H9 (cell line): ENCODE results near the gene CHD6. TPM values are rescaled to one million over a fixed set of nuclear protein-coding genes. Genes with fewer than 3 reads are reported as not detected.

Source experiments
- DNase-seq: peaks from one replicate; pipeline ENCODE4 v3.0.0-alpha.2; 2017
- H2AFZ ChIP-seq: one replicate; pipeline ENCODE4 v1.6.1; 2013; ENCODE audit warnings: mild to moderate bottlenecking, low read length, control low read depth, moderate library complexity
- H2AK5ac ChIP-seq: 2 replicates; pipeline ENCODE4 v1.6.1; 2013; ENCODE audit warnings: low read length, control low read depth, mixed read lengths; ENCODE audit not compliant: insufficient read length
- H2BK120ac ChIP-seq: one replicate; pipeline ENCODE4 v1.6.1; 2013; ENCODE audit warnings: low read depth, mild to moderate bottlenecking, low read length, control low read depth, inconsistent platforms; ENCODE audit not compliant: poor library complexity, severe bottlenecking
- H2BK12ac ChIP-seq: 2 replicates; pipeline ENCODE4 v1.6.1; 2013; ENCODE audit warnings: low read length, control low read depth, mixed read lengths, low read depth; ENCODE audit not compliant: insufficient read length
- H2BK15ac ChIP-seq: 2 replicates; pipeline ENCODE4 v1.6.1; 2013; ENCODE audit warnings: low read depth, low read length, control low read depth
- H2BK20ac ChIP-seq: one replicate; pipeline ENCODE4 v1.6.1; 2013; ENCODE audit warnings: low read depth, mild to moderate bottlenecking, low read length, control low read depth, inconsistent platforms; ENCODE audit not compliant: poor library complexity, severe bottlenecking
- H2BK5ac ChIP-seq: 2 replicates; pipeline ENCODE4 v1.6.1; 2013; ENCODE audit warnings: low read length, control low read depth, mixed read lengths; ENCODE audit not compliant: insufficient read length
- H3K14ac ChIP-seq: 2 replicates; pipeline ENCODE4 v1.6.1; 2013; ENCODE audit warnings: low read length, control low read depth; ENCODE audit not compliant: insufficient read depth
- H3K18ac ChIP-seq: 2 replicates; pipeline ENCODE4 v1.6.1; 2013; ENCODE audit warnings: low read depth, mild to moderate bottlenecking, mixed read lengths, low read length, control low read depth; ENCODE audit not compliant: insufficient read length
- H3K23ac ChIP-seq: 2 replicates; pipeline ENCODE4 v1.6.1; 2013; ENCODE audit warnings: low read length, control low read depth, mixed read lengths, low read depth; ENCODE audit not compliant: insufficient read length
- H3K23me2 ChIP-seq: 2 replicates; pipeline ENCODE4 v1.6.1; 2013; ENCODE audit warnings: low read depth, mild to moderate bottlenecking, mixed read lengths, low read length, control low read depth; ENCODE audit not compliant: insufficient read length, poor library complexity, severe bottlenecking
- H3K27ac ChIP-seq: 2 replicates; pipeline ENCODE4 v1.5.1; 2013; ENCODE audit warnings: low read length, control low read depth, mixed read lengths, low read depth; ENCODE audit not compliant: insufficient read length
- H3K27me3 ChIP-seq: 2 replicates; pipeline ENCODE4 v1.6.1; 2013; ENCODE audit warnings: low read length, control low read depth, inconsistent platforms; ENCODE audit not compliant: insufficient read depth
- H3K4ac ChIP-seq: 2 replicates; pipeline ENCODE4 v1.6.1; 2013; ENCODE audit warnings: low read depth, mild to moderate bottlenecking, control low read depth, inconsistent platforms, low read length, moderate library complexity
- H3K4me1 ChIP-seq: 2 replicates; pipeline ENCODE4 v1.6.1; 2013; ENCODE audit warnings: low read length, control low read depth, inconsistent platforms; ENCODE audit not compliant: insufficient read depth
- H3K4me2 ChIP-seq: 2 replicates; pipeline ENCODE4 v1.6.1; 2013; ENCODE audit warnings: low read length, control low read depth, mixed read lengths; ENCODE audit not compliant: insufficient read length, insufficient read depth
- H3K56ac ChIP-seq: 2 replicates; pipeline ENCODE4 v1.6.1; 2013; ENCODE audit warnings: low read depth, mild to moderate bottlenecking, mixed read lengths, low read length, control low read depth; ENCODE audit not compliant: insufficient read length
- H3K79me1 ChIP-seq: 2 replicates; pipeline ENCODE4 v1.6.1; 2013; ENCODE audit warnings: low read depth, mild to moderate bottlenecking, moderate library complexity, low read length, control low read depth, inconsistent platforms; ENCODE audit not compliant: insufficient read depth, poor library complexity, severe bottlenecking
- H3K79me2 ChIP-seq: 2 replicates; pipeline ENCODE4 v1.6.1; 2013; ENCODE audit warnings: low read length, control low read depth, inconsistent platforms; ENCODE audit not compliant: insufficient read depth
- H3K9ac ChIP-seq: 2 replicates; pipeline ENCODE4 v1.6.1; 2013; ENCODE audit warnings: low read length, control low read depth, mixed read lengths; ENCODE audit not compliant: insufficient read length; ENCODE audit errors: extremely low read depth
- H3K9me3 ChIP-seq: one replicate; pipeline ENCODE4 v1.6.1; 2013; ENCODE audit warnings: low read depth, low read length, inconsistent platforms; ENCODE audit not compliant: control insufficient read depth
- H3T11ph ChIP-seq: one replicate; pipeline ENCODE4 v1.6.1; 2013; ENCODE audit warnings: mild to moderate bottlenecking, low read length, control low read depth, inconsistent platforms
- H4K20me1 ChIP-seq: one replicate; pipeline ENCODE4 v1.6.1; 2013; ENCODE audit not compliant: control insufficient read depth, insufficient read length, insufficient read depth
- H4K5ac ChIP-seq: 2 replicates; pipeline ENCODE4 v1.6.1; 2013; ENCODE audit warnings: low read depth, mild to moderate bottlenecking, mixed read lengths, low read length, control low read depth; ENCODE audit not compliant: insufficient read length
- H4K8ac ChIP-seq: replicated peaks from 2 replicates; pipeline ENCODE4 v1.6.1; 2013; ENCODE audit warnings: low read length, control low read depth, mixed read lengths, low read depth; ENCODE audit not compliant: insufficient read length
- H4K91ac ChIP-seq: 2 replicates; pipeline ENCODE4 v1.6.1; 2013; ENCODE audit warnings: low read depth, mild to moderate bottlenecking, moderate library complexity, mixed read lengths, low read length, control low read depth; ENCODE audit not compliant: insufficient read length
- H3K27ac Mint-ChIP-seq, 3 experiments: 2 replicates in 2 of 3; 3 replicates in 1 of 3; pipeline ENCODE4 v1.8.0; 2020 to 2021; ENCODE audit warnings: mixed read lengths in 3 of 3, mild to moderate bottlenecking in 1 of 3, moderate library complexity in 1 of 3
- H3K27me3 Mint-ChIP-seq: 2 replicates; pipeline ENCODE4 v1.8.0; 2021; ENCODE audit warnings: low read depth, mild to moderate bottlenecking, moderate library complexity, mixed read lengths
- H3K36me3 Mint-ChIP-seq, 3 experiments: 2 replicates in 2 of 3; 3 replicates in 1 of 3; pipeline ENCODE4 v1.8.0; 2020 to 2021; ENCODE audit warnings: low read depth in 3 of 3, mixed read lengths in 3 of 3; ENCODE audit not compliant: insufficient read depth in 1 of 3
- H3K4me1 Mint-ChIP-seq, 2 experiments: 2 replicates each; pipeline ENCODE4 v1.8.0; 2020; ENCODE audit warnings: mixed read lengths in 2 of 2
- H3K4me3 Mint-ChIP-seq, 2 experiments: 2 replicates in 1 of 2; 3 replicates in 1 of 2; pipeline ENCODE4 v1.8.0; 2020 to 2021; ENCODE audit warnings: mild to moderate bottlenecking in 2 of 2, mixed read lengths in 2 of 2, moderate library complexity in 1 of 2
- H3K9me3 Mint-ChIP-seq, 2 experiments: 2 replicates in 1 of 2; 3 replicates in 1 of 2; pipeline ENCODE4 v1.8.0; 2020; ENCODE audit warnings: mild to moderate bottlenecking in 2 of 2, mixed read lengths in 2 of 2, moderate library complexity in 1 of 2
- WGBS: extraction: QIAGEN DNeasy Blood & Tissue Kit; methylation state at CpG from one replicate; pipeline ENCODE4 v1.1.7; 2013; ENCODE audit warnings: missing lambda C conversion rate, low lambda C conversion rate, mixed read lengths; ENCODE audit not compliant: insufficient read length; ENCODE audit errors: extremely low coverage; 5-methylcytosine and 5-hydroxymethylcytosine counted together
- total RNA-seq: library from RNA; stranded (reverse); gene quantifications from 2 replicates; pipeline ENCODE4 v1.2.1, GENCODE V29; 2021
- TF ChIP-seq, protein P1 (sequence below): fragments of 200-600 bp; sonication (generic); conservative IDR thresholded peaks from 3 replicates; pipeline ENCODE4 v1.8.0; 2021; ENCODE audit warnings: antibody characterized with exemption, mild to moderate bottlenecking

CHD6 gene
- total RNA-seq, 1 experiment from 2014 or later = 51.5 TPM

- no peak overlapping the region for H2BK5ac ChIP-seq
- H3K4ac ChIP-seq = no peak overlapping the region
- Mint-ChIP-seq H3K4me3 (no peak overlapping the region), H3K36me3 (no peaks in the 10 kb centered on the region), H3K9me3 (no peaks in the 10 kb centered on the region), H3K27ac (no peak overlapping the region), H3K4me1 (peaks cover 29 to 32% of the 10 kb centered on the region in 2 experiments), H3K27me3 (no peaks in the 10 kb centered on the region)
- no peak overlapping the region for H2BK15ac ChIP-seq
- no peak overlapping the region for H3K56ac ChIP-seq
- no peak overlapping the region for H3T11ph ChIP-seq
- no peaks in the 10 kb centered on the region for H3K79me2 ChIP-seq
- H3K79me1 ChIP-seq = no peaks in the 10 kb centered on the region
- H3K18ac ChIP-seq = no peak overlapping the region
- H4K91ac ChIP-seq = no peak overlapping the region
- DNase-seq = no peak
- no peak overlapping the region for H3K23ac ChIP-seq
- H2BK12ac ChIP-seq = no peak overlapping the region
- H3K4me1 ChIP-seq = peaks cover 8% of the 10 kb centered on the region; the same call in 1 of the 2 replicates
- no peaks in the 10 kb centered on the region for H3K23me2 ChIP-seq
- H3K9me3 ChIP-seq = no peaks in the 10 kb centered on the region
- H2AFZ ChIP-seq = no peak overlapping the region
- no peaks in the 10 kb centered on the region for H3K27me3 ChIP-seq
- H3K14ac ChIP-seq = no peak overlapping the region
- no CpG with 5 or more reads among the region's 1 CpG for WGBS
- H4K20me1 ChIP-seq = no peaks in the 10 kb centered on the region
- no peak overlapping the region for H4K5ac ChIP-seq
- TF ChIP-seq, protein P1, sequence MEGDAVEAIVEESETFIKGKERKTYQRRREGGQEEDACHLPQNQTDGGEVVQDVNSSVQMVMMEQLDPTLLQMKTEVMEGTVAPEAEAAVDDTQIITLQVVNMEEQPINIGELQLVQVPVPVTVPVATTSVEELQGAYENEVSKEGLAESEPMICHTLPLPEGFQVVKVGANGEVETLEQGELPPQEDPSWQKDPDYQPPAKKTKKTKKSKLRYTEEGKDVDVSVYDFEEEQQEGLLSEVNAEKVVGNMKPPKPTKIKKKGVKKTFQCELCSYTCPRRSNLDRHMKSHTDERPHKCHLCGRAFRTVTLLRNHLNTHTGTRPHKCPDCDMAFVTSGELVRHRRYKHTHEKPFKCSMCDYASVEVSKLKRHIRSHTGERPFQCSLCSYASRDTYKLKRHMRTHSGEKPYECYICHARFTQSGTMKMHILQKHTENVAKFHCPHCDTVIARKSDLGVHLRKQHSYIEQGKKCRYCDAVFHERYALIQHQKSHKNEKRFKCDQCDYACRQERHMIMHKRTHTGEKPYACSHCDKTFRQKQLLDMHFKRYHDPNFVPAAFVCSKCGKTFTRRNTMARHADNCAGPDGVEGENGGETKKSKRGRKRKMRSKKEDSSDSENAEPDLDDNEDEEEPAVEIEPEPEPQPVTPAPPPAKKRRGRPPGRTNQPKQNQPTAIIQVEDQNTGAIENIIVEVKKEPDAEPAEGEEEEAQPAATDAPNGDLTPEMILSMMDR = no peak
- no peak overlapping the region for H3K9ac ChIP-seq
- no peak overlapping the region for H2BK120ac ChIP-seq
- H2BK20ac ChIP-seq = no peak overlapping the region
- no peak overlapping the region for H2AK5ac ChIP-seq
- H3K4me2 ChIP-seq = no peak overlapping the region
- H4K8ac ChIP-seq = no peak overlapping the region
- no peak overlapping the region for H3K27ac ChIP-seq
Measured at GRCh38 chr20:41392295-41392694, 225.9 kb downstream of the CHD6 start.
